Stimulated activated CD8-positive, alpha-beta memory T cell treated with anti-CD3 and anti-CD28 coated beads, Interleukin-4, amount 100 ng/mL, for 48 hours (primary cell): Measurements from ENCODE around the gene OBP2A.
"Not testable (repeated sequence)": the region's sequence is repeated elsewhere in the genome, so short reads cannot be mapped to it uniquely, and the experiment has no call there.

Experiments
- DNase-seq: peaks from one replicate; pipeline ENCODE4 v3.0.0-alpha.2; 2020

OBP2A gene

GRCh38 chr9:135512904-135513303 lies 33.0 kb upstream of the OBP2A start:
- no peak for DNase-seq

GRCh38 chr9:135513351-135513846 lies 32.5 kb upstream of the OBP2A start:
- no peak for DNase-seq

DNA sequence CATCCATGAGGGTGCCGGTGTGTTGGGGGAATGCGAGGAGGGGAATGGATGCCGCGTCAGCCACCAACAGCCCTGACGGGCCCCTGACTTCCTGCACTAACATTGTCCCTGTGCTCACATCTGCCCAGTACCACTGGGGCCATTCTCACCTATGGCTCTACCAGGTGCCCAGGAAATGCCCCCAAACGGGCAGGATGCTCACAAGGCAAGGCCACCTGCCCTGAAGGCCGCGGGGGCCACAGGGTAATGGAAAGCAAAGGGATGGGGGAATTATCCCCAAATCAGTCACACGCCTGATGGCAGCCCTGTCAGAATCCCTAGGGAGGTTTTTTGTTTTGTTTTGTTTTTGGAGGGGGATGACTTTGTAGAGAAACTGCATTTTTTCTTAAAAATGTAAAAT lies 32.0 kb upstream of the OBP2A start:
- DNase-seq = not testable (repeated sequence)

DNA sequence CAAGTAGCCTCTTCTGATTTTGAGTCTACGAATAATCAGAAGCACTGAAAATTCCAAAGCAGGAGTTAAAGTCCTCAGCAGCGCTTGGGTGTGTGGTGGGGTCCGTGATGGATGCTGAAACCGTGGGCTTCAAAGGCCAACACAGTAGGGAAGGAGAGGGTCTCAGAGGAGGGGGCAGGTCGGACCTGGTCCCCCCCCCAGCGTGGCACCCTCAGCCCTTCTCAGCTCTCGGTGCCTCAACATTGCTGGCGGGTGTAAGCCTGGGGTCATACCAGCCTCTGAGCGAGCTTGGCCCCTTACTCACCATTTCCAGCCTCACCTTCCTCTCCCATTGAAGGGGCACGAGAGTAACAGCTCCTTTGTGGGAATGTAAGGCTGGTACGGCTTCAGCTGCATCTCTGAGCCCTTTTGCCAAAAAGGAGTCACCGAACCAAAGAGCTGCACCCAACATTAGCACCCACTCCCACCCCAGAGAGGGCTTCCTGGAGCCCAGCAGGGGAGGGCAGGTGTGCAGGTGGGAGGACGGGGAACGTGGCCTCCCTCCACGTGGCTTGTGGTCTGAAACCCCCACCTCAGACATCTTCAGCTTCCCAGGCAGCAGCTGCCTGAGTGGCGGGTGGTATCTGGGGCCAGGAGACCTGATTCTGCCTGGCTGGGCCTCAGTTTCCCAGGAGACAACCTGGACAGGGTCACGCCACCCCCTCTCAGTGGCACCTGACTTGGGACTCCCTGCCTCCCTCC lies 31.4 kb upstream of the OBP2A start:
- DNase-seq = no peak

GRCh38 chr9:135515083-135515951 lies 30.6 kb upstream of the OBP2A start:
- DNase-seq = no peak

GRCh38 chr9:135516132-135516860 lies 29.6 kb upstream of the OBP2A start:
- DNase-seq = peak; percentile 22

DNA sequence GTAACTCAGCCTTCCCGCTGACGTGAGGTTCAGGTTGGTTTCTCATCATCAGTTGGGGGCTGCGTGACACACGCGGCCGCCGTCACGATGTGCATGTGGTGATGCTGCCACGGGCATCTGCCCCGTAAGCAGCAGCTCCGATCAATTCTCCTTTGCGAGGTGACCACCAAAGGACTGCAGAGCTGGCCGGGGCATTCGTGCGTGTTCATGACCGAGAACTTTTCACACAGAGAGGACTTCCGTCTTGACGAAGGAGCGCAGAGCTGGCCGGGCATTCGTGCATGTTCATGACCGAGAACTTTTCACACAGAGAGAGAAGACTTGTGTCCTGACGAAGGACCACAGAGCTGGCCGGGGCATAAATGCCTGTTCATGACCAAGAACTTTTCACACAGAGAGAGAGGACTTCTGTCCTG lies 28.5 kb upstream of the OBP2A start:
- DNase-seq = no peak

DNA sequence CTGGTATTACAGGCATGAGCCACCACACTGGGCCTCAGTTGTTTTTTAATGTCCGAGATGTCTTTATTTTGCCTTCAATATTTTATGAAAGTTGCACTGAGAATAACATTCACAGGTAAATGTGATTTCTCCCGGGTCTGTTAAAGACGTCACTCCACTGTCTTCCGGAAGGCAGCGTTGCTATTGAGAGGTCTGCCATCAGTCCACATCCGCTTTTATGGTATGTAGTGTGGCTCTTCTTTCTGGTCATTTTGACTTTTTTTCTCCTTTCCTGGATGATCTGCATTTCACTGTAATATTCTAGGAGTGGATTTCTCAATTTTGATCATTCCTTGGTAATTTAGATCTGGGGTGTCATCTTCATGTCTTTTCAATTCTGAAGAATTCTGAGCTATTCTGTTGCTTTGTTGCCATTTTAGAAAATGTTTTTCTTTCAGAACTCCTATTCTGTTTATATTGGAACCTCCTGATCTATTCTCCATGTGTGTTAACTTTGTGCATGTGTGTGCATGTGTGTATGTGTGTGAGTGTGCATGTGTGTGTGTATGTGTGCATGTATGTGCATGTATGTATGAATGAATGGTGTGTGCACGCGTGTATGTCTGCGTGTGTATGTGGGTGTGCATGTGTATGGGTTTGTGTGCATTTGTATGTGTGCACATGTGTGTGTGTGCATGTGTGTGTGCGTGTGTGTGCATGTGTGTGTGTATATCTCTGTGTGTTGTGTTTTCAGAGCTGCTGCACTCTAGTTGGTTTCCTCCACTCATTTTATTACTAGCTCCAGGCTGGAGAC lies 26.6 kb upstream of the OBP2A start:
- DNase-seq = no peak

DNA sequence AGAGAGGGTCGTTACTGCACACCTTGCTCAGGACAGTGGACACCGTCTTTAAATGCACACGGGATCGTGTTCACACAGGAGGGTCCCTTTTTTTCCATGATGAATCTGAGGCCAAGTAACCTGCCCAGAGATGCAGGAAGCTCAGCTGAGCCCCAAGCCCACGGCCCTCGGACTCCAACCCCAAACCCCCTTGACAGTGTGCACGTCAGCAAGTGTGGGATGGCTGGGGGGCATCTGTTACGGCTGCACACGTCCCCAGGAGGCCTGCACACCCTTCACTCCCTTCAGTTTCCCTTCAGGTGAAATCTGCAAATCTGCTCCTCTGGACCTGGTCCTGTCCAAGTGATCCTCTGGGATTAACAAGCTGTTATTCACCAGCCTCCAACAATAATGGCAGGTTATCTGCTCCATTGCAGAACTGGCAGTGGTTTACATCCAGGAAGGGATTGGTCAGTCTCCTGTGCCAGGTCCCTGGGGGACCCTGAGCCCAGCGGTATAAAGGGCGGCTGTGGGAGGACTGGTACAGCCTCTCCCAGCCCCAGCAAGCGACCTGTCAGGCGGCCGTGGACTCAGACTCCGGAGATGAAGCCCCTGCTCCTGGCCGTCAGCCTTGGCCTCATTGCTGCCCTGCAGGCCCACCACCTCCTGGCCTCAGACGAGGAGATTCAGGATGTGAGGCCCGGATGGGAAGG lies 24.9 kb upstream of the OBP2A start, which contains the start of gene LCN1:
Gene LCN1, plus strand, starts transcription at position 525 of the 692 bp plus-strand sequence. Its CDS starts 58 bp downstream, at position 583.
- no peak for DNase-seq

DNA sequence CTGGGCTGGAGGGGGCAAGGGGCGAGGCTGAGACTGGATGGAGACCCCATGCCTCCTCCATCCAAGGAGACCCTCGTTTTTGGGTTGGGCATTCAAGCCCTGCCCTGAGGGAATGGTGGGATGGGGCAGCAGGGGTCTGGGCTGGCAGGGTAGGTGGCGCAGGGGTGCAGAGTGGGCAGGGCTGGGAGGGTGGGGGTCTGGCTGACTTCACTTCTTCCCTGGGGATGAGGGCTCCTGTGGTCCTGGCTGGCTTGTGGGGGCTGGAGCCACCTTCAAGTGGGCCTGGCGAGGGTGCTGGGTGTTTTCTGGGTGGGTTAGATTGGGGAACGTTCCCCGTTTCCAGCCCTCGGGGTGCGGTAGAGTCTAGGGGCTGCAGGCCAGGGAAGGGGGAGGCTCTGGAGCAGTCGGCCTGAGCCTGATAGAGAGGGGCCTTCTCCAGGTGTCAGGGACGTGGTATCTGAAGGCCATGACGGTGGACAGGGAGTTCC lies 24.3 kb upstream of the OBP2A start:
- no peak for DNase-seq

- peak; percentile 9 for DNase-seq
These were observed 23.6 kb upstream of the OBP2A start for GRCh38 chr9:135522137-135522877.

DNA sequence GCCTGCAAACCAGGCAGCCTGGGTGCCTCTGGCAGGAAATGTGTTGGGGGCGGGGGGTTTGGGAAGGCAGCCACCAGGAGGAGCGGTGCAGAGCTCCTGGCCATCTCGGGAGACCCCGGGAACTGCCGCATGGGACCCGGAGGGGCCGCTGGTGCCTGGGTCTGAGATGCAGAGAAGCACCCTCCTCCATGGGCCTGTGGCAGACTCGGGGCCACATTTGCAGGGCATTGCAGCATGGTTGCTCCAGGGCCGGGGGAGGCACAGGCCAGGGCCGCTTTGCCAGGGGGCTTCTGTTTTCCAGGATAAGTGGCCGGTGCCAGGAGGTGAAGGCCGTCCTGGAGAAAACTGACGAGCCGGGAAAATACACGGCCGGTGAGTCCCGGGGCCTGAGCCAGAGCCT lies 23.0 kb upstream of the OBP2A start:
- DNase-seq = peak; percentile 14

DNA sequence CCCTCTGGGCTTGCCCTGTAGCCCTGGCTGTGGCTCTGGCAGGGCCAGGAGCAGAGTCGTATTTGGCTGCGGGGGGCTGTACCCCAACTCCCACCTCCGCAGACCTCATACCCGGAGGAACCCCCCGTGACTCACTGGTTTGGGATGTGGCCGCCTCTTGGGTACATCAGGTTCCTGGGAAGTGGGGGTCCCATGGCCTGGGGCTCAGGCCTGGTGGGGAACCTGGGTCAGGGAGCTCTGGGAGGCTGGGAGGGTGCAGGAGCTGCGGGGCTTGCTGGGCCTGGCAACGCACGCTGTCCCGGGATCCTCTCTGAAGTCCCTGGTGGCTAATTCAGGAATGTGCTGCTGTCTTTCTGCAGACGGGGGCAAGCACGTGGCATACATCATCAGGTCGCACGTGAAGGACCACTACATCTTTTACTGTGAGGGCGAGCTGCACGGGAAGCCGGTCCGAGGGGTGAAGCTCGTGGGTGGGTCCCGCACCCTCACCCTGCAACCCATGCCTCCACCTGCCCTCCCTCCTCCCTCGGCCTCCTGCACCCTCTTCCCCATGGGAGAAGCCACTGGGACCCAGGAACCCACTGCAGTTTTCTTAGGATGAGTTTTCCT lies 22.3 kb upstream of the OBP2A start:
- peak; percentile 7 for DNase-seq

- DNase-seq = no peak
These were observed 21.6 kb upstream of the OBP2A start for GRCh38 chr9:135524130-135524861.

- DNase-seq = no peak
These were observed 20.5 kb upstream of the OBP2A start for GRCh38 chr9:135525241-135526088.

GRCh38 chr9:135526089-135526729 lies 19.7 kb upstream of the OBP2A start:
- no peak for DNase-seq

DNA sequence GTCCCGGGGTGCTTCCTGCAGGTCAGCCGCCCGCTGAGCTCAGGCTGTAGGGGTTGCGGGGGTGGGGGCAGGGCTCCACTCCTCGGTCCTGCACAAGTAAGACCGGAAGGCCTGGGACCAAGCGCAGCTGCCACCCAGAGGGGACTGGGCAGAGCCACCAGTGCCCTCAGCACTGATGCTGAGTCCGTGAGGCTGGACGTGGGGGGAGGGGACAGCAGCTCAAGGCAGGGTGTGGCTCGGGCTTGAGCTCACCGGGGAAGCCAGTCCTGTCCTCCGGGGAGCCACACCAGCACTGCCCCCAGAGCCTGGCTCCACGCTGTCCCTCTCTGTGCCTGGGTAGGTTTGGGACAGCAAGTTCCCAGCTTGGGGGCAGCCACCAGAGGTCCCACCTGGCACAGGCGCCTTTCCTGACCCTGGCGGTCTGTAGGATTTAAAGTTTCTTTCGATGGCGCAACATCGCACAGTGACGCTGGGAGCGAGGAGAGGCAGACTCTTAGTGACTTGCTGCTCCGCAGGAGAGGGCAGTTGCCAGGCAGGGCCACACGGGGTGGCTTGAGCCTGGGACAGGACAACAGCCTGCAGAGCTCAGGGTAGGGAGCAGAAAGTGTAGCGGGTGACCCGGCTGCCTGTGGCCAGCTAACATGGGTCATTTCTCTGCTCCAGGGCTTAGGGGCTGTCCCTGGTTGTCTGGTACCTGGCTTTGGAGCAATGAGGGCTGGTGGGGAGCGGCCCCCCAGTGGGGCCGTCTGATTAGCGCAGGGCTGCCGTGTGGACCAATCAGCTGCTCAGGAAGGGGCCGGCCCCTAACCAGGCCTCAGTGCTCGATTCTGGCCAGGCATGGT lies 19.0 kb upstream of the OBP2A start:
- DNase-seq = peak; percentile 12
